Endothelial cell of umbilical vein (primary cell): Measurements from ENCODE around the gene TOMM5. TPM values are rescaled to one million over a fixed set of nuclear protein-coding genes. Genes with fewer than 3 reads are reported as not detected.

ENCODE experiments used
- BruUV-seq: library from RNA; stranded (reverse); fragments of 400-500 nt; replicated peaks from 2 replicates; lab custom pipeline; 2021; lab: Mats Ljungman, UMichigan
- CTCF ChIA-PET: fragments of 300-600, 350-600 bp; sonication (Branson Sonifier 250); formaldehyde crosslinking; loops from one replicate; lab custom pipeline; 2021; ENCODE audit warnings: antibody characterized with exemption, inconsistent platforms; lab: Charles Lee
- POLR2A ChIA-PET: fragments of 300-600, 350-600 bp; sonication (Branson Sonifier 250); formaldehyde crosslinking; loops from one replicate; lab custom pipeline; 2021; ENCODE audit warnings: antibody characterized with exemption, inconsistent platforms; lab: Charles Lee
- DNase-seq: peaks from one replicate; pipeline ENCODE4 v3.0.0-alpha.2; 2011; ENCODE audit warnings: low read depth, low spot score
- FAIRE-seq: peaks from 2 replicates; lab custom pipeline; 2011; peaks lifted over from hg19 to GRCh38; lab: Jason Lieb, UNC
- H2AFZ ChIP-seq: 2 replicates; pipeline ENCODE4 v1.6.0; 2012; ENCODE audit warnings: low read depth, low read length, control low read depth, inconsistent platforms
- H3K27ac ChIP-seq: 2 replicates; pipeline ENCODE4 v1.5.1; 2011; ENCODE audit warnings: low read depth, mild to moderate bottlenecking, control low read depth, low read length, moderate library complexity; ENCODE audit not compliant: insufficient read depth
- H3K27me3 ChIP-seq, 2 experiments: 2 replicates each; pipeline versions ENCODE4 v1.6.0 to v1.6.1; 2011; ENCODE audit warnings: low read length in 2 of 2, mixed read lengths in 1 of 2; ENCODE audit not compliant: control insufficient read depth in 2 of 2, insufficient read depth in 2 of 2
- H3K36me3 ChIP-seq, 2 experiments: 2 replicates in 1 of 2; 3 replicates in 1 of 2; pipeline ENCODE4 v1.5.1; 2011; ENCODE audit warnings: low read length in 2 of 2, mild to moderate bottlenecking in 1 of 2, moderate library complexity in 1 of 2; ENCODE audit not compliant: control insufficient read depth in 2 of 2, insufficient read depth in 2 of 2; ENCODE audit errors: extremely low read depth in 1 of 2
- H3K4me1 ChIP-seq: 3 replicates; pipeline ENCODE4 v1.5.1; 2011; ENCODE audit warnings: mild to moderate bottlenecking, low read length; ENCODE audit not compliant: control insufficient read depth, insufficient read depth; ENCODE audit errors: extremely low read depth
- H3K4me2 ChIP-seq: 2 replicates; pipeline ENCODE4 v1.6.1; 2011; ENCODE audit warnings: low read length, control low read depth, mixed read lengths; ENCODE audit not compliant: insufficient read depth
- H3K4me3 ChIP-seq, 3 experiments: fragments of 200-600 bp in 1 of 3; sonication (generic), shearing (Covaris generic) in 1 of 3; replicated peaks in 1 of 3; 2 replicates each; pipeline ENCODE4 v1.5.1; 2011 to 2016; ENCODE audit warnings: control low read depth in 3 of 3, low read length in 3 of 3, mild to moderate bottlenecking in 2 of 3, inconsistent platforms in 1 of 3, low read depth in 1 of 3, moderate library complexity in 1 of 3; ENCODE audit not compliant: insufficient read depth in 1 of 3
- H3K79me2 ChIP-seq: 2 replicates; pipeline ENCODE4 v1.6.0; 2012; ENCODE audit warnings: low read length, inconsistent platforms; ENCODE audit not compliant: control insufficient read depth, insufficient read depth
- H3K9ac ChIP-seq: replicated peaks from 2 replicates; pipeline ENCODE3; 2011; ENCODE audit warnings: low read length, control low read depth; ENCODE audit not compliant: insufficient read depth; ENCODE audit errors: extremely low read depth
- H3K9me1 ChIP-seq: replicated peaks from 3 replicates; pipeline ENCODE4 v1.6.0; 2011; ENCODE audit warnings: mild to moderate bottlenecking, low read length; ENCODE audit not compliant: control insufficient read depth, insufficient read depth; ENCODE audit errors: extremely low read depth
- H3K9me3 ChIP-seq: replicated peaks from 2 replicates; pipeline ENCODE4 v1.5.1; 2012; ENCODE audit warnings: low read length, inconsistent platforms; ENCODE audit not compliant: control insufficient read depth, insufficient read depth
- H4K20me1 ChIP-seq: replicated peaks from 2 replicates; pipeline ENCODE3; 2011; ENCODE audit warnings: mild to moderate bottlenecking, low read length; ENCODE audit not compliant: control insufficient read depth, insufficient read depth; ENCODE audit errors: extremely low read depth
- EZH2 ChIP-seq: IDR thresholded peaks from 2 replicates; pipeline ENCODE4 v1.6.1; 2012; ENCODE audit warnings: borderline replicate concordance, low read depth, mild to moderate bottlenecking, moderate library complexity, low read length, inconsistent platforms; ENCODE audit not compliant: severe bottlenecking
- FOS ChIP-seq: IDR thresholded peaks from 2 replicates; pipeline ENCODE4 v1.6.1; 2011; ENCODE audit warnings: mild to moderate bottlenecking, low read length, moderate library complexity, borderline replicate concordance; ENCODE audit not compliant: insufficient read depth
- GATA2 ChIP-seq: IDR thresholded peaks from 2 replicates; pipeline ENCODE4 v1.7.0; 2011; ENCODE audit warnings: low read depth, mild to moderate bottlenecking, moderate library complexity, mixed read lengths, low read length; ENCODE audit not compliant: insufficient read length, insufficient read depth
- POLR2A ChIP-seq: IDR thresholded peaks from 2 replicates; pipeline ENCODE4 v1.6.1; 2012; ENCODE audit warnings: low read depth, mild to moderate bottlenecking, control low read depth, low read length
- dilution Hi-C: fragments of 300-500 bp; cut with MboI; formaldehyde crosslinking; loops from one replicate; pipeline ENCODE4 v1.15.0; 2019; ENCODE audit warnings: low sequenced_read_pairs; ENCODE audit not compliant: extremely low pct_ligation_motif_present
- intact Hi-C: fragments of 100-400 bp; cut with micrococcal nuclease; formaldehyde crosslinking; loops from one replicate; pipeline ENCODE4 v1.10.0; 2022
- polyA plus RNA-seq, 4 experiments: library from polyadenylated mRNA; depleted of rRNA in 3 of 4; stranded (reverse) in 3 of 4; unstranded in 1 of 4; fragments of >200 nt; gene quantifications; 2 replicates each; pipeline versions ENCODE4 v1.2.1 to v1.2.3, GENCODE V29; 2011 to 2012; ENCODE audit warnings: missing spikeins in 1 of 4
- total RNA-seq: library from RNA; stranded (reverse); gene quantifications from 2 replicates; pipeline ENCODE4 v1.2.3, GENCODE V29; 2021
- TF ChIP-seq, protein P1 (sequence below), 2 donors: IDR thresholded peaks; 1 replicate in 1 of 2; 2 replicates in 1 of 2; pipeline ENCODE4 v1.5.1; 2011; ENCODE audit warnings: low read length in 2 of 2, mild to moderate bottlenecking in 2 of 2, moderate library complexity in 2 of 2, control low read depth in 1 of 2, inconsistent platforms in 1 of 2, low read depth in 1 of 2; ENCODE audit not compliant: insufficient read depth in 1 of 2; ENCODE audit errors: extremely low read depth in 1 of 2

The TOMM5 gene
- total and polyA plus RNA-seq, 2 donors (not counting 3 experiments of a cell fraction or from before 2014, with no cell fraction given): 122 to 147 TPM

GRCh38 chr9:37625758-37626147 lies 33.4 kb upstream of the TOMM5 start:
- CTCF ChIA-PET: interaction anchor here (1.0 kb wide), 1 partner anchor 8 kb away, joined by 4 read pairs; no protein-coding TSS in a partner anchor
- POLR2A ChIA-PET: no interaction called here

More at GRCh38 chr9:37625758-37626147, 33.4 kb upstream of the TOMM5 start:
- no peaks in the 10 kb centered on the region for H4K20me1 ChIP-seq
- DNase-seq: no peak
- no peaks in the 10 kb centered on the region for H3K4me1 ChIP-seq
- H3K4me2 ChIP-seq: no peak overlapping the region
- H3K27ac ChIP-seq: no peak overlapping the region
- BruUV-seq: no TSS peak
- no peak overlapping the region for H2AFZ ChIP-seq
- H3K9me3 ChIP-seq: no peaks in the 10 kb centered on the region
- no peaks in the 10 kb centered on the region for H3K9me1 ChIP-seq
- no peaks in the 10 kb centered on the region for H3K79me2 ChIP-seq
- no peak overlapping the region for H3K9ac ChIP-seq
- H3K4me3 ChIP-seq: no peak overlapping the region
- TF ChIP-seq FOS (no peak), GATA2 (no peak), EZH2 (no peak), POLR2A (no peak)
- TF ChIP-seq, protein P1, sequence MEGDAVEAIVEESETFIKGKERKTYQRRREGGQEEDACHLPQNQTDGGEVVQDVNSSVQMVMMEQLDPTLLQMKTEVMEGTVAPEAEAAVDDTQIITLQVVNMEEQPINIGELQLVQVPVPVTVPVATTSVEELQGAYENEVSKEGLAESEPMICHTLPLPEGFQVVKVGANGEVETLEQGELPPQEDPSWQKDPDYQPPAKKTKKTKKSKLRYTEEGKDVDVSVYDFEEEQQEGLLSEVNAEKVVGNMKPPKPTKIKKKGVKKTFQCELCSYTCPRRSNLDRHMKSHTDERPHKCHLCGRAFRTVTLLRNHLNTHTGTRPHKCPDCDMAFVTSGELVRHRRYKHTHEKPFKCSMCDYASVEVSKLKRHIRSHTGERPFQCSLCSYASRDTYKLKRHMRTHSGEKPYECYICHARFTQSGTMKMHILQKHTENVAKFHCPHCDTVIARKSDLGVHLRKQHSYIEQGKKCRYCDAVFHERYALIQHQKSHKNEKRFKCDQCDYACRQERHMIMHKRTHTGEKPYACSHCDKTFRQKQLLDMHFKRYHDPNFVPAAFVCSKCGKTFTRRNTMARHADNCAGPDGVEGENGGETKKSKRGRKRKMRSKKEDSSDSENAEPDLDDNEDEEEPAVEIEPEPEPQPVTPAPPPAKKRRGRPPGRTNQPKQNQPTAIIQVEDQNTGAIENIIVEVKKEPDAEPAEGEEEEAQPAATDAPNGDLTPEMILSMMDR (IDR thresholded peaks at IDR 0.05; ENCODE audit: extremely low read depth in 1 of 2, insufficient read depth in 1 of 2, low read depth in 1 of 2, low read length in 2 of 2): no peak
- no peak for FAIRE-seq
- intact Hi-C loops (no loop called here), dilution Hi-C loops (no loop called here)
- H3K36me3 ChIP-seq: no peaks in the 10 kb centered on the region
- H3K27me3 ChIP-seq: peaks cover 7 to 8% of the 10 kb centered on the region in 2 experiments
